ENCODE measurements around the gene CHRNA1.
A peak's percentile ranks its signal among the peaks of the same experiment; 100 is the strongest.

CHRNA1 gene

GRCh38 chr2:174704642-174705041 is 59.6 kb downstream of the CHRNA1 start:
- Mint-ChIP-seq H3K4me1 (no peaks in the 10 kb centered on the region), H3K27me3 (peaks cover 28 to 51% of the 10 kb centered on the region in 2 donors), H3K27ac (no peak overlapping the region)

GRCh38 chr2:174704061-174704460 is 60.2 kb downstream of the CHRNA1 start:
- Mint-ChIP-seq H3K4me1 (no peaks in the 10 kb centered on the region), H3K4me3 (no peak overlapping the region), H3K9me3 (peaks cover 0 to 4% of the 10 kb centered on the region in 2 donors), H3K27ac (no peak overlapping the region), H3K27me3 (peaks cover 26 to 47% of the 10 kb centered on the region in 2 donors), H3K36me3 (no peaks in the 10 kb centered on the region)
- no peak for DNase-seq
- ATAC-seq (replicated peaks): no peak

More at GRCh38 chr2:174704642-174705041, 59.6 kb downstream of the CHRNA1 start:
- H3K36me3 Mint-ChIP-seq: no peaks in the 10 kb centered on the region
- peaks cover 0 to 4% of the 10 kb centered on the region in 2 donors for H3K9me3 Mint-ChIP-seq
- H3K4me3 Mint-ChIP-seq: no peak overlapping the region
- DNase-seq: no peak
- no peak for ATAC-seq (replicated peaks)

GRCh38 chr2:174703430-174703829 is 60.8 kb downstream of the CHRNA1 start:
- DNase-seq: no peak
- Mint-ChIP-seq H3K27ac (no peak overlapping the region), H3K36me3 (no peaks in the 10 kb centered on the region), H3K4me3 (no peak overlapping the region), H3K27me3 (peaks cover 19 to 41% of the 10 kb centered on the region in 2 donors), H3K4me1 (no peaks in the 10 kb centered on the region), H3K9me3 (no peaks in the 10 kb centered on the region)
- no peak for ATAC-seq (replicated peaks)

DNA sequence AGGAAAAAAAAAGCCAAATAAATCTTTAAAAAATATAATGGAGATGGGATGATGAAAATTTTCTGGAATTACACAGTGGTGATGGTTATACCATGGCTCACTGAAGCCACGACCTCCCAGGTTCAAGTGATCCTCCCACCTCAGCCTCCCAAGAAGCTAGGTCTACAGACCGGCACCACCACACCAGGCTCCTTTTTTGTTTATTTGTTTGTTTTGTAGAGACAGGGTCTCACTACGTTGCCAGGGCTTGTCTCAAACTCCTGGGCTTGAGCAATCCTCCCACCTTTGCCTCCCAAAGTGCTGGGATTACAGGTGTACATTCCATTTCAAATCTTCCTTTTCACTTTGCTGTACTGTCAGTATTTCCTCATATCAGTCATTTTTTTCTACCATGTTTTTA is 61.7 kb downstream of the CHRNA1 start:
- H3K4me3 Mint-ChIP-seq: no peak overlapping the region
- H3K27me3 Mint-ChIP-seq: peaks cover 17 to 34% of the 10 kb centered on the region in 2 donors
- ATAC-seq (replicated peaks) (no peak), DNase-seq (no peak)
- no peaks in the 10 kb centered on the region for H3K4me1 Mint-ChIP-seq
- H3K9me3 Mint-ChIP-seq: no peaks in the 10 kb centered on the region
- H3K36me3 Mint-ChIP-seq: no peaks in the 10 kb centered on the region
- no peak overlapping the region for H3K27ac Mint-ChIP-seq

- ATAC-seq (replicated peaks) (peak; percentile 52 to 65), DNase-seq (no peak)
- peaks cover 4 to 6% of the 10 kb centered on the region in 2 donors for H3K4me1 Mint-ChIP-seq
- no peak overlapping the region for H3K4me3 Mint-ChIP-seq
- H3K9me3 Mint-ChIP-seq: no peaks in the 10 kb centered on the region
- no peaks in the 10 kb centered on the region for H3K36me3 Mint-ChIP-seq
- H3K27me3 Mint-ChIP-seq: peaks cover 11 to 39% of the 10 kb centered on the region in 2 donors
- no peak overlapping the region for H3K27ac Mint-ChIP-seq
These were observed 64.1 kb downstream of the CHRNA1 start for GRCh38 chr2:174699993-174700766.

Data from stimulated activated naive B cell treated with anti-CD40 and anti-IgM and Interleukin-4, amounts not matched to agents 10 μg/mL and 1 μg/mL and 100 μg/mL, for 72 hours (primary cell).